Fibroblast of mammary gland (primary cell): ENCODE data around the gene KPNA2.
"Not testable (repeated sequence)": the region's sequence is repeated elsewhere in the genome, so short reads cannot be mapped to it uniquely, and the experiment has no call there.

Source experiments
- DNase-seq: peaks from one replicate; pipeline ENCODE4 v3.0.0-alpha.2; 2010; ENCODE audit warnings: low read depth
- H3K4me3 ChIP-seq: 2 replicates; pipeline ENCODE4 v1.5.1; 2011; ENCODE audit warnings: low read depth, mild to moderate bottlenecking, low read length, moderate library complexity; ENCODE audit not compliant: control insufficient read depth
- TF ChIP-seq, protein P1 (sequence below): conservative IDR thresholded peaks from 2 replicates; pipeline ENCODE4 v1.5.1; 2011; ENCODE audit warnings: low read depth, low read length, inconsistent platforms; ENCODE audit not compliant: control insufficient read depth, insufficient read depth

The KPNA2 gene

DNA sequence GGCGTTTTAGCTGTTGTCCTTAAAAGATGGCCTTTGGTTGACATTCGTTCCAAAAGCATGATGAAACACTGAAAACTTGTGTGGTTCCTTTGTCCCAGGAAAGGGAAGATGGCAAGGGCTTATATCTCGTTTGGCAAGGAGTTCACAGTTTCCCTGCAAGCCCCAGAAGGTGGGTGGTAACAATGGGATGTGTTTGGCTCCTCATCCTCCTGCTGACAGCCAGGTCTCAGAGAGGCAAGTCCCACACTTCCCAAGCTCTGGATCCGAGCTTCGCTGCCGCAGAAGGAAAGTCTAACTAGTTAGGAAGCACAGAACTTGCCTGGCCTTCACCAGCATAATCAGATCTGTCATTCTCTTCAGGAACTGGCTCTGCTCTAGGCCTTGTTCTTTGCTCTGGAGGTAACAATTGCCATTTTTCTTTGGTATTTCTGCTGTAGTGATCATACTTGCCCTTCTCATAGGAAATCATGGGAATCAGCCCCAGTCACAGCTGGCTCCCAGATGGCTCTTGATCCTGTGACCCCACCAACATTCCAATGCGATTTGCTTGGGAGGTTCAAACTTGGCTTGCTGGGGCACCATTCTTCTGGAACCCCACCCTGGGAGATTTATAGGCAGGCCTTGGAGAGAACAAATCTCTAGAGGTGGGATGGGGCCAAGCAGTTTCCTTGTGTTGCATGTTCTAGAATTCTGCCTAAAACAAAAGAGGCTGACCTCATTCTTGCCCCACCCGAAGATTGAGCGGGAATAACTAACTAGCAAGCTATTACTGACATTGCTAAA is 17.9 kb downstream of the KPNA2 start:
- peak; percentile 94 for DNase-seq
- H3K4me3 ChIP-seq, result no peak overlapping the region
- TF ChIP-seq, protein P1, sequence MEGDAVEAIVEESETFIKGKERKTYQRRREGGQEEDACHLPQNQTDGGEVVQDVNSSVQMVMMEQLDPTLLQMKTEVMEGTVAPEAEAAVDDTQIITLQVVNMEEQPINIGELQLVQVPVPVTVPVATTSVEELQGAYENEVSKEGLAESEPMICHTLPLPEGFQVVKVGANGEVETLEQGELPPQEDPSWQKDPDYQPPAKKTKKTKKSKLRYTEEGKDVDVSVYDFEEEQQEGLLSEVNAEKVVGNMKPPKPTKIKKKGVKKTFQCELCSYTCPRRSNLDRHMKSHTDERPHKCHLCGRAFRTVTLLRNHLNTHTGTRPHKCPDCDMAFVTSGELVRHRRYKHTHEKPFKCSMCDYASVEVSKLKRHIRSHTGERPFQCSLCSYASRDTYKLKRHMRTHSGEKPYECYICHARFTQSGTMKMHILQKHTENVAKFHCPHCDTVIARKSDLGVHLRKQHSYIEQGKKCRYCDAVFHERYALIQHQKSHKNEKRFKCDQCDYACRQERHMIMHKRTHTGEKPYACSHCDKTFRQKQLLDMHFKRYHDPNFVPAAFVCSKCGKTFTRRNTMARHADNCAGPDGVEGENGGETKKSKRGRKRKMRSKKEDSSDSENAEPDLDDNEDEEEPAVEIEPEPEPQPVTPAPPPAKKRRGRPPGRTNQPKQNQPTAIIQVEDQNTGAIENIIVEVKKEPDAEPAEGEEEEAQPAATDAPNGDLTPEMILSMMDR, result no peak

DNA sequence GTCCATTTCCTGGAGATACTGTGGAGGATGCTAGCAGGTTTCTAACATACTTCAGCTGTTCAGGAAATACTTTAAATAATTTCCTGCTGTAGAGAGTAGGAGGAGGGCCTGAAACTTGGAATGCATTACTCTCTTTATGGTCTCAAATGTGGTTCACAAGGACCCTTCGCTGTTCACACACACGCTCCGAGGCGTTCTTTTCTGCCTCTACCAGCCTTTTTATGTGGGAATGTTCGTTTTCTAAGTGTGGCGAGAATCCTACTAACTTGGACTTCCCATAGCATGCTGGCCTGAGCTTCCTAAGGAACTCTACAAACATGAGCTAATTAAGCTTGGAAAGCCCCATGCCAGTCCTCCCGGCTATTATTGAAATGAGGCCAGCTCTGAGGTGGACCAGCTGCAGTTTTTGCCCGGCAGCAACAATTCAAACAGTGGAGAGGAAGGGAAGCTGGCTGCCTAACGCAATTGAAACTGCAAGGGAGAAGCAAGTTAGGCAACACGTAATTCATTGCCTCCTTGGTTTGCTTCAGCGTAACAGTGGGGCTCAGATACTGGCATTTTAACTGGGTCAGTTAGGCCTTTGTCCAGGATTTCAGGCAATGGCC is 18.9 kb downstream of the KPNA2 start:
- peak; percentile 46 for DNase-seq
- TF ChIP-seq, protein P1, result no peak
- no peak overlapping the region for H3K4me3 ChIP-seq

DNA sequence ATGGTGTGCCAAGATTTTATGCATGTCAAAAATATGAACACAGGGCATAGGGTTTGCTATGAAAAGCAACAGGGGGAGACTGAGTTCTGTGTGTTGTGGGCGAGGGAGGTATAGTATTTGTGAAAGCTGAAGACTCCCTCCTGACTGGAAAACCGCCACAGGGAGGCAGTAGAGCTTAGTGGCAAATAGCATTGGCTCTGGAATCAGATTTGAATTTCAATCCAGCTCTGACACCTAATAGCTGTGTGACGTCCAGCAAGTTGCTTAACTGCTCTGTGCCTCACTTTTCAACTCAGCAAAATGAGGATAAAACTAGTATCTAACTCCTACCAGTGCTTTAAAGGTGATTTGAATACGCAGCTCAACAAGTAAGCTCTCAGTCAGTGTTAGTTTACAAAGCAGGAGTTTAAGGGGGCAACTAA is 22.0 kb downstream of the KPNA2 start:
- peak; percentile 60 for DNase-seq
- TF ChIP-seq, protein P1, result peak; percentile 53
- no peak overlapping the region for H3K4me3 ChIP-seq

DNA sequence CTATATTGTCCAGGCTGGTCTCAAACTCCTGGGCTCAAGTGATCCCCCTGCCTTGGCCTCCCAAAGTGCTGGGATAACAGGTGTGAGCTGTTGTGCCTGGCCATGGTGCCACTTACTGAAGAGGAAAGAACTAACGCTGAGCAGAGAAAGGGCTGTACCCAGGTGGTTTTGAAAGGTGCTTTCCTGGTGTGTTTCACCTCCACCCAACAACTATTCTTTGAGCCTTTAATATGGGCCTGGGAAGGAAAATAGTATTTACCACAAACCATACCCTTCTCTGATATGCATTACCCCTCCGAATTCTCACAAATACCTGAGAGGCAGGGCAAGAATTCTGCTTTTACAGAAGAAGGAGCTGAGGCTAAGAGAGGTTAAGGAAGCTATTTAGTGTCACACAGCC is 24.8 kb downstream of the KPNA2 start:
- TF ChIP-seq, protein P1, result no peak
- DNase-seq, result no peak
- no peak overlapping the region for H3K4me3 ChIP-seq

DNA sequence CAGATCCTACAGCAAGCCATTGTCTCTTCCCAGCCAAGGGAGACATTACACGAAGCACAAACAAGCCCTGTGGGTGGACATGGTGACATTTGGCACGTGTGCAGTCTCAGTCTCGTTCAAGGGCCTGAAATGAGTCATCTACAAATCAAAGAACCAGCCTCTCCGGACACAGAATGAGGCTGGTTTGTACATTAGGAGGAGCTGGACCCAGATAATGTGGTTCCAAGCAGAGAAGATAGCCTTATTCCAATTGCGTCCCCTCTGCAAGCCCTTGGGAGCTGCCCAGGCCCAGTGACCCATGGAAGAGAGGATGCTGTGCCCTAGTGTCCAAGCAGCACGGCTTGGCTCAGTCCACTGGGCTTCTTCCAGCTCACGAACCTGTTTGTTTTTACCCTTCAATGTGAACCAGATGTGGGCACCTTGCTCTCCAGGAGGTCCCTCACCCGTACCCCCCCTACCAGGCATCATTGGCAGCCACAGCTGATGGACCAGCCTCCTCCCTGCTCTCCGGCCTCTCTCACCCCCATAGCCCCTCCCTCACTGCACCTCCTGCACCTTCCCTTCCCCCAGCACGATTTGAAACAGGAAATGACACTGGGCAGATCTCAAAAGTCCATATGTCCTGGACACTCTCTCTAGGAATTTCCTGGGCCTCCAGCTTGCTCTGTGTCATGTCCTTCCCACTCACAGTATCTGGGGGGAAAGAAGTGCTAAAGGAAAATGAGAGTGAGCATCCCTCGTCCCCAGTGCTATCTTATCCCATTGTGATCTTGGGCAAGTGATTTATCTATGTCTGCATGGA is 26.2 kb downstream of the KPNA2 start:
- peak; percentile 49 for DNase-seq
- H3K4me3 ChIP-seq, result no peak overlapping the region
- TF ChIP-seq, protein P1, result no peak

DNA sequence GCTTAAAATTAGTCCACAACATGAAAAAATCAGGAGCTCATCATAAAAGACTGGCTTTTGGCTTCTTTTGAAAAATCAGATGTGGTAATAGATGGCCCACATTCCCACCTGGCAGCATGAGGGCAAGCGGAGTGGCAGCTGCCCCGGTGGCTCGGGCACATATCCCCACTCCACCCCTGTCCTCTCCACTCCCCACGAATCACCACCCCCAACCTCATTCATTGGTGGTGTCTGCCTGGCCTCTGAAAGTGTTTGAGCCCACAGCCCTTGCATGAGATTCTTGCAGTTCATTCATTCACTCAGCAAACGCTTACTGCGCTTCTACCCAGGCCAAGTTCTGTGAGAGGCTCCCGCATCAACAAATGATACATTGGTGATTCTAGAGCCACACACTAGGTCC is 29.8 kb downstream of the KPNA2 start:
- DNase-seq, result not testable (repeated sequence)

DNA sequence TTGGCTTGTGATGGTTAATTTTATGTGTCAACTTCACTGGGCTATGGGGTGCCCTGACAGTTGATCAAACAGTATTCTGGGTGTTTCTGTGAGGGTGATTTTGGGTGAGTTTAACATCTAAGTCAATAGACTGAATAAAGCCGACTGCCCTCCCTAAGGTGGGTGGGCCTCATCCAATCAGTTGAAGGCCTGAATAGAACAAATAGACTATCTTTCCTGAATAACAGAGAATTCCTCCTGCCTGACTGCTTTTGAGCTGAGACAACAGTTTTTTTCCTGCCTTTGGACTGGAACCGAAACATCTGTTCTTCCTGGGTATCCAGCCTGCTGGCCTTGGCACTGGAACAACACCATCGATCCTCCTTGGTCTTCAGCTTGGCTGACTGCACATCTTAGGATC is 33.0 kb downstream of the KPNA2 start:
- H3K4me3 ChIP-seq, DNase-seq: not testable (repeated sequence)

More for the DNA sequence above, 29.8 kb downstream of the KPNA2 start:
- not testable (repeated sequence) for H3K4me3 ChIP-seq

DNA sequence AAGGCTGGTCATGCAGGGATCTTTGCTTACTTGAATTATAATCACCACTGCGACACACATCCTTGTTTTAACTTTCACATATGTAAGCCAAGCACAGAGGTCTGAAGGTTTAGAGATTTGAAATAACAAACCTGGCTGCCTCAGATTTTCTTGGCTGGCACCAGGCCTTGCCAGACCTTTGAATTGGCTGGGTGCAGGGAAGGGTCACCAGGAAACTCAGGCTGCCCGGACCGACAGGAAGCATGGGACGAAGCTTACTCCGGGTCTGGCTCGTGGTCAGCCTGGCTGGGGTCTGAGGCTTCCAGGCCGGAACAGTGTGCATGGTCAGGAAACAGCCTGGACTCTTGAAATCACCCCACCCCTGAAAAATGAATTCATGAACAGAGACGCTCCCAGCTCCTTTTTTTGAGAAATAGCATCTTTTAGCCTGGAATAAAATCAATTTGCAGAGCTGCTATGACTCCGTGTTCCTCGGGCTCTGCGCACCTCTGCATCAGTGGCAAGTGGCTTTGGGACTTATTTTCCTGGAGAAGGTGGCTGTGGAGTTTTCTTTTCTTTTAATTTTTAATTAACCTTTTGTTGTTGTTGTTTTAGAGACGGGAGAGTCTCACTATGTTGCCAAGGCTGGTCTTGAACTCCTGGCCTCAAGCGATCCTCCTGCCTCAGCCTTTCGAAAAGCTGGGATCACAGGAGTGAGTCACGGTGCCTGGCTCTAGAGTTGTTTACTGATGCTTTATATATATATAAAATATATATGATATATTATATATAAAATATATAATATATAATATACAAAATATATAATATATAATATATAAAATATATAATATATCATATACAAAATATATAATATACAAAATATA is 35.3 kb downstream of the KPNA2 start:
- DNase-seq, H3K4me3 ChIP-seq: not testable (repeated sequence)
